Mucosa of rectum (tissue), 2 donors: ENCODE data around the gene TTC7B.
A peak's percentile ranks its signal among the peaks of the same experiment; 100 is the strongest.
"Not testable (repeated sequence)": the region's sequence is repeated elsewhere in the genome, so short reads cannot be mapped to it uniquely, and the experiment has no call there.

Source experiments
- H3K27ac ChIP-seq, 2 donors: one replicate each; pipeline ENCODE4 v1.7.0; 2013; ENCODE audit warnings: inconsistent platforms in 2 of 2, low read depth in 2 of 2, low read length in 2 of 2
- H3K27me3 ChIP-seq, 2 donors: one replicate each; pipeline ENCODE4 v1.7.0; 2013; ENCODE audit warnings: low read length in 2 of 2; ENCODE audit not compliant: control insufficient read depth in 2 of 2, insufficient read depth in 2 of 2
- H3K36me3 ChIP-seq, 2 donors: one replicate each; pipeline ENCODE4 v1.7.0; 2013; ENCODE audit warnings: low read length in 2 of 2; ENCODE audit not compliant: control insufficient read depth in 2 of 2, insufficient read depth in 2 of 2
- H3K4me1 ChIP-seq, 2 donors: one replicate each; pipeline ENCODE4 v1.7.0; 2013; ENCODE audit warnings: low read length in 2 of 2, mild to moderate bottlenecking in 1 of 2; ENCODE audit not compliant: control insufficient read depth in 2 of 2, insufficient read depth in 2 of 2
- H3K4me3 ChIP-seq, 2 donors: one replicate each; pipeline ENCODE4 v1.7.0; 2013; ENCODE audit warnings: low read length in 2 of 2
- H3K9ac ChIP-seq, 2 donors: one replicate each; pipeline ENCODE4 v1.7.0; 2013; ENCODE audit warnings: low read length in 2 of 2, low read depth in 1 of 2, mild to moderate bottlenecking in 1 of 2
- H3K9me3 ChIP-seq, 2 donors: one replicate each; pipeline ENCODE4 v1.7.0; 2013; ENCODE audit warnings: low read length in 2 of 2; ENCODE audit not compliant: control insufficient read depth in 2 of 2
- donor health status: healthy.
- donor health status: Normal muscosa, but diverticular disease.

TTC7B gene

DNA sequence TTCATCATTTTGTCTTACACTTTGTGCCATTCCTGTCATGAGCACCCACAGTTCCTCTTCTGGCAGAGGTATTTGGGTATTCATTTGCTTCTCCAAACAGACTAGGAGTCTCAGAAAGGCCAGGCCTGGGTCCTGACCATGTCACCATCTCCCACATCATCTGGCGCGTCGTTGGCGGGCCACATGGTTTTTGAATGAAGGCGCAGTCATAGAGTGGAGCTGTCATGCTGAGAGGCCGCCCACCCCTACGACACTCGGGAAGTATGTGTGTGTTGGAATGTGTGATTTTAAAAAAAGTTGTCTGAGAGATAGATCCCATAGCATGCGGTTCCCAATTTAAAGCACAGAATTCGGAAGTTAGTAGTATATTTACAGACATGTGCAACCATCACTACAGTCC is 15.6 kb upstream of the TTC7B start:
- Histone ChIP-seq H3K27ac (no peak overlapping the region), H3K27me3 (no peaks in the 10 kb centered on the region), H3K36me3 (no peaks in the 10 kb centered on the region), H3K9me3 (no peaks in the 10 kb centered on the region), H3K4me3 (no peak overlapping the region), H3K9ac (no peak overlapping the region), H3K4me1 (peaks cover 5 to 8% of the 10 kb centered on the region in 2 donors)

DNA sequence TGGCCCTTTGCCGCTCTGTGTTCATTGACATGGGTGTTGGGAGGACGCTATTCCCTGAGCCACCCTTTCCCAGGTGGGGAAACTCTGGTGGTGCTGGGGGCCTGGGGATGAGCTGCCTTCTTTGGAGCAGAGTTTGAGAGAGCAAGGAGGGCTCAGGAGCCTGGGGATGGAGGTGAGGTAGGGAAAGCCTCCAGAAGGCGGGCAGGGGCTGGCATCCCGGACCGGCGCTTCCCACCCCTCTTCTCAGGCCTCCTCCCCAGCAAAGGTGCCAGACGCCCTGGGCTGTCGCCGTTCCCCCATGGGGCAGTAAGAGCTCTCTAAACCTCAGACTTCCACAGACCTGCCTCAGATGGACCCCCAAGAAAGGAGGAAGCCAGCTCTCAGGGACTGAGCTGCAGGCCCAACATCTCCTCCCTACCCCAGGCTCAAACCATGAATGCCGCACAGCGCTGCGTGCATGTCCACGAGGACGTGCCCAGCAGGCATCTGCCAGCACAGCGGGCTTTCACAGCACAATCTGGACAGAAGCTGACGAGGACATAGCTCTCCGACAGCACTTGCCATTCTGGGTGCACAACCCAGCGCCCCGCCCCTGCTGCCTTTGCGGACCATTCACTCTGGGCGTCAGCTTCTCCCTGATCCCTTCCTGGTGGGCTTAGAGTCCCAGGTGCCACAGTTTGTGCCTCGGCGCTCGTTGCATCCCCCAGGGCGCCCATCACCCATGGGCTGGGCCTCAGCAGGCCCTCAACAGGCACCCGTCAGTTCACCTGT is 14.9 kb upstream of the TTC7B start:
- Histone ChIP-seq H3K9me3 (no peaks in the 10 kb centered on the region), H3K4me3 (no peak overlapping the region), H3K4me1 (peaks cover 5 to 8% of the 10 kb centered on the region in 2 donors), H3K9ac (no peak overlapping the region), H3K27me3 (no peaks in the 10 kb centered on the region), H3K27ac (no peak overlapping the region), H3K36me3 (no peaks in the 10 kb centered on the region)

DNA sequence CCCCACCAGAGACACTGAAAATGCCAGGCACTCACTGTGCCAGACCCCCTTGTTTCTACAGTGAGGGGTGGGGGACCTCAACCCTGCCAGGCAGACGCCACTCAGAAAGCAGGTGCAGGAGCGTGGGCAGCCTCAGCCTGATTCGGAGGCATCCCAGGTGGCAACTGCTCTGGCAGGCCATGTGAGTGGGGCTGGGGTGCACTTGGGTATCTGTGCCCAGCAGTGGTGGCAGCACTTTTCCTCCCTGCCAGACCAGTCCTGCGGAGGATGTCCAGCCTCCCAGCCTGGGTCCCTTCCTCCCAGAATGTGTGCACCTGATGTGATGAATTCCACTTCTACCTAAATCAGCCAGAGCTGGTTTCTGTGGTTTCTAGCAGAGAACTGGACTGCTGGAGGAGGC is 13.4 kb upstream of the TTC7B start:
- peaks cover 5 to 8% of the 10 kb centered on the region in 2 donors for H3K4me1 ChIP-seq
- H3K27me3 ChIP-seq = no peaks in the 10 kb centered on the region
- H3K27ac ChIP-seq = no peak overlapping the region
- no peaks in the 10 kb centered on the region for H3K36me3 ChIP-seq
- no peaks in the 10 kb centered on the region for H3K9me3 ChIP-seq
- H3K9ac ChIP-seq = no peak overlapping the region
- H3K4me3 ChIP-seq = no peak overlapping the region

DNA sequence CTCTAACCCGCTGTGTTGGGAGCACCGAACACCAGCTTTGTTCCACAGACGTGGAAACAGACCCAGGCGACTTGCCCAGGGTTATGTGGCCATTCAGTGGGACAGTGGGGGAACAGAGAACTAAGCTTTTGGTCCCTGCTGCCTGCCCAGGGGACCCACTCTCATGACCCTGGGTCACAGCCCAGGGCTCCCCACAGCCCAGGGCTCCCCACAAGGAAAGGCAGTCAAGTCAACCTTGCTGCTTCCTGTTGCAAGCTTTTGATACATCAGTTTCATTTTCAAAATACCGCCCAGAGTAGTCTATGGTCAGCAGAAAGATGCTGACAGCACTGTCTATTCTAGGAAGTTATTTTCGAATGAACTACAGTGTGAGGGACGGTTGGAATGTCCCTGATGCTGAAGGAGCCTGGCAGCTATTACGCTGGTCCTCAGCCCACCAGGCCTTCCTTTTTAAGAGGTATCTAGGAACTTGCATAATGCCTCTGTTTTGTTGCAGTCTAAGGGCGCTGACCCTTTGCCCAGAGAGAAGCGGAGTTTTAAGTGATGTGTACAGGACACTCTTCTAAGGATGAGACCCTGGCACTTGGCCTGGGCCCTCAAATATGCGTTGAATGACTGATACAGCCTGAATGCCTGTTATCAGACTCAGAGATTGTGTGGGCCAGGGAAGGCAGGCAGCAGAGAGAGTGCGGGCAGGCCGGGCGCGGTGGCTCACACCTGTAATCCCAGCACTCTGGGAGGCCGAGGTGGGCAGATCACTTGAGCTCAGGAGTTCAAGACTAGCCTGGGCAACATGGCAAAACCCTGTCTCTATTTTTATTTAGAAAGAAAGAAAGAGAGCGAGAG is 12.6 kb upstream of the TTC7B start:
- H3K4me3 ChIP-seq = peak overlapping the region; percentile 46 to 76
- peaks cover 5 to 8% of the 10 kb centered on the region in 2 donors for H3K4me1 ChIP-seq
- H3K36me3 ChIP-seq = no peaks in the 10 kb centered on the region
- H3K9ac ChIP-seq = peak overlapping the region; percentile 38 to 45
- no peaks in the 10 kb centered on the region for H3K27me3 ChIP-seq
- peaks cover 0 to 3% of the 10 kb centered on the region in 2 donors for H3K9me3 ChIP-seq
- peak overlapping the region; percentile 70 to 75 for H3K27ac ChIP-seq

DNA sequence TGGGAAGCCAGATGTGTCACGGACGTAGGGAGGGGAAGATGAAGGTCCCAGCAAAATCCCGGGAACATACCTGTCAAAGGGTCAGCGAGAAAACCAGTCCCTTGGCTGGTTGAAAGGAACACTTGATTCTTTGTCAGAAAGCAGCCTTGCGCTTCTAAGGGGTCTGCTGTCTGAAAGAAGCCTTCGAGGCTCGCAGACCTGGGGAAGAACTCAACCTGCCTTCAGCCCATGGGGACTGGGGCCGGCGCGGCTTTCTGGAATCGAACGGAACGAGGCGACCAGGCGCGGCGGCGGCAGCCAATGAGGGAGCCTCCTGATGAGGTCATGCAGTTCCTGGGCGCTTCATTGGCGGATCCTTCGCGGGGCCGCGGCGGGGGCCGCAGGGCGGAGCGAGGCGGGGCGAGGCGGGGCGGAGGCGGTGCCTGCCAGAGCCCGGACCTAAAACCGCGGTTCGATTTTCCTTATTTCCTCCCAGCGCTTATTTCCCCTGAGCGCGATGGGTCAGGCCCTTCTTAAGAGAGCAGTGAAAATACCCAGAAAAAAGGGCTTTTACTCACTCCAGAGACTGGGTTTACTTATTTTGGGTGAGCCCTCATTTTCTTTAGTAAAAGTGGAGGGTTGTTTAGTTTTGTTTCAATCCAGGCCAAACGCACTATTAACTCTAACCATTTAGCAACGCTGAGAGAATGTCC is 11.8 kb upstream of the TTC7B start:
- H3K36me3 ChIP-seq = no peaks in the 10 kb centered on the region
- no peaks in the 10 kb centered on the region for H3K27me3 ChIP-seq
- H3K9ac ChIP-seq = peak overlapping the region; percentile 54 to 71
- H3K4me3 ChIP-seq = peak overlapping the region; percentile 54 to 76
- H3K9me3 ChIP-seq = peaks cover 0 to 3% of the 10 kb centered on the region in 2 donors
- H3K4me1 ChIP-seq = peaks cover 5 to 8% of the 10 kb centered on the region in 2 donors
- peak overlapping the region; percentile 70 to 75 for H3K27ac ChIP-seq

DNA sequence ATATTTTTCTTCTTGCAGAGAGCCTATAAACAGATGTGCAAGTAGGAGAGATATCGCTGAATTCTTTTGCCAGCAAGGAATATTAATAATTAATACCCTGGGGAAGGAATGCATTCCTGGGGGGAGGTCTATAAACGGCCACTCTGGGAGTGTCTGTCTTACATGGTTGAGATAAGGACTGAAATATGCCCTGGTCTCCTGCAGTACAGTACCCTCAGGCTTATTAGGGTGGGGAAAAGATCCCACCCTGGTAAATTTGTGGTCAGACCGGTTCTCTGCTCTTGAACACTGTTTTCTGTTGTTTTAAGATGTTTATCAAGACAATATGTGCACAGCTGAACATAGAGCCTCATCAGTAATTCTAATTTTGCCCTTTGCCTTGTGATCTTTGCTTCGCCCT is 7.3 kb upstream of the TTC7B start:
- H3K27ac ChIP-seq, H3K9ac ChIP-seq, H3K4me1 ChIP-seq, H3K36me3 ChIP-seq, H3K27me3 ChIP-seq, H3K4me3 ChIP-seq, H3K9me3 ChIP-seq: not testable (repeated sequence)

DNA sequence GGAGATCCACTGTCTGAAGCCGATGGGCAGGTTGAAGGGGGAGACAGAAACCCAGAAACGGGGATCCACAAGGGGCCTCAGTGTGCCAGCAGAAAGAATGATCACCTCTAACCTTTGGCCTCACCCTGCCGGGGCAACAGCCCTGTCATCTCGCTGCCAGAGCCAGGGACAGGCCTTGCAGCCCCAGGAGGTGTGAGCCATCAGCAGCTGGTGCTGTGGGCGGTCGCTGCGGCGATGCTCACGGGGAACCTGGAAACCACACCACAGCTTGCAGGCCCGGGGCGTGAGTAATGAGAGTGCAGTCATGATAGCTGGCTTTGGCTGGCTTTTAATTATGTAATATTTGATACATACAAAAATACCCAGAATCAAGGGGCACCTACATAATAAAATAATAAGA is 4.7 kb upstream of the TTC7B start:
- H3K36me3 ChIP-seq = no peaks in the 10 kb centered on the region
- H3K9ac ChIP-seq = no peak overlapping the region
- no peaks in the 10 kb centered on the region for H3K27me3 ChIP-seq
- peaks cover 0 to 3% of the 10 kb centered on the region in 2 donors for H3K9me3 ChIP-seq
- H3K4me3 ChIP-seq = no peak overlapping the region
- no peaks in the 10 kb centered on the region for H3K4me1 ChIP-seq
- no peak overlapping the region for H3K27ac ChIP-seq

DNA sequence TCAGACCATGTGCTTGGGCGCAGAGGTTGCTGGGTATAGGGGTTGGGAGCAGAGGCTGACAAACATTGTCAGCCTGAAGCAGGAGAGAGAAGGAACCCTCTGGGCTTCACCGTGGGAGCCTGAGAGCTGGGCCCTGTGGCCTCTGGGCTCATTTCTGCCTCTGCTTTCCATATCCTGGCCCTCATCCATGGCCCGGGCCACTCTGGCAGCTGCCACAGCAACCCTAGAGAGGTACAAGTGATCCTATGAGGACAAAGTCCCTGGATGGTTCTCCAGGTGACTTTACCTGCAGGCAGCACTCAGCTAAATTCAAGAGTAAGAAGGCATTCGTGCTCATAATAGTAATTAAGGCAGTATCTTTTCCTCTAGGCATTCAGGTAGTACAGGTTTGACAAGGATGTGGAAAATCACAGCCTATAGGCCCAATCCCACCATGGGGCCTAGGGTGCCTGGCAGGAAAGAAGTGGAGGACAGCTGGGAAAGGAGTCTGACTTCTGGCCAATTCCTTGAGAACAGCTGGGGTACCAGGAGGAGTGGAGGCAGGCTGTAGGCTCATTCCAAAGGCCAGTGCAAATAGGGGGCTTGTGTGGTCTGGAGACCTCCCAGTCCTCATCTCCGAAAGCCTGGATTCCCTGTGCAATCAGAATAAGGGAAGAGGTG is 3.6 kb upstream of the TTC7B start:
- H3K4me1 ChIP-seq = no peaks in the 10 kb centered on the region
- H3K27me3 ChIP-seq = peaks cover 3 to 4% of the 10 kb centered on the region in 2 donors
- H3K9ac ChIP-seq = no peak overlapping the region
- no peak overlapping the region for H3K27ac ChIP-seq
- no peaks in the 10 kb centered on the region for H3K36me3 ChIP-seq
- no peak overlapping the region for H3K4me3 ChIP-seq
- peaks cover 0 to 3% of the 10 kb centered on the region in 2 donors for H3K9me3 ChIP-seq

DNA sequence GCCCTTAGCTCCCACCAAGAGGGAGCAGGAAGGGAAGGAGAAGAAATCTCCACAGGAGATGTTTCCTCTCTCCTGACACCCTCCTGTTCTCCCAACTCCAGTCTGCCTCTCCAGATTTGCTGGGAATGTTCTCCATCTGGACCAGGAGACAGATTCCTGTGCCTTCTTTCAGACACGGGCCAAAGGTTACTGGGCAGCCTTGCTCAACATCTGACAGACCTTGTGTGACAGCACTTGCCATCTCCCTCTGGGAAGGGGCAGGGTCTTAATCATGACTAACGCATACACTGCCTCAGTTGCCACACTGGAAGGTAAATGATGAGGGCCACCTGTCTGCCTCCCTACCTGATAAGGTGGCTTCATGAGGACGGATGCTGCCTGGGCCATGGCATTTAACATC is 2.5 kb upstream of the TTC7B start:
- no peak overlapping the region for H3K4me3 ChIP-seq
- peaks cover 4 to 5% of the 10 kb centered on the region in 2 donors for H3K27me3 ChIP-seq
- no peaks in the 10 kb centered on the region for H3K9me3 ChIP-seq
- no peaks in the 10 kb centered on the region for H3K36me3 ChIP-seq
- H3K4me1 ChIP-seq = peaks cover 0 to 3% of the 10 kb centered on the region in 2 donors
- H3K9ac ChIP-seq = no peak overlapping the region
- H3K27ac ChIP-seq = no peak overlapping the region
